Calu3 (cell line): ENCODE results near the gene CWC22. TPM values are rescaled to one million over a fixed set of nuclear protein-coding genes. Genes with fewer than 3 reads are reported as not detected.

Experiments
- BruUV-seq: library from RNA; stranded (reverse); fragments of 400-500 nt; replicated peaks from 2 replicates; lab custom pipeline; 2021; lab: Mats Ljungman, UMichigan
- CTCF ChIA-PET: fragments of 300-600 bp; sonication (Branson Sonifier 250); formaldehyde crosslinking; loops from one replicate; lab custom pipeline; 2022; ENCODE audit warnings: antibody characterized with exemption; lab: Charles Lee
- DNase-seq: peaks from one replicate; pipeline ENCODE4 v3.0.0; 2022
- H3K27ac Mint-ChIP-seq: one replicate; pipeline ENCODE4 v1.8.0; 2022; ENCODE audit warnings: mixed read lengths; ENCODE audit not compliant: unreplicated experiment
- H3K27me3 Mint-ChIP-seq: one replicate; pipeline ENCODE4 v1.8.0; 2022; ENCODE audit warnings: mixed read lengths; ENCODE audit not compliant: unreplicated experiment
- H3K36me3 Mint-ChIP-seq: one replicate; pipeline ENCODE4 v1.8.0; 2022; ENCODE audit warnings: mild to moderate bottlenecking, moderate library complexity, mixed read lengths; ENCODE audit not compliant: insufficient read depth, unreplicated experiment
- H3K4me1 Mint-ChIP-seq: one replicate; pipeline ENCODE4 v1.8.0; 2022; ENCODE audit warnings: mild to moderate bottlenecking, low read depth, mixed read lengths; ENCODE audit not compliant: unreplicated experiment
- H3K4me3 Mint-ChIP-seq: one replicate; pipeline ENCODE4 v1.8.0; 2022; ENCODE audit warnings: mild to moderate bottlenecking, low read depth, moderate library complexity, mixed read lengths; ENCODE audit not compliant: unreplicated experiment
- H3K9me3 Mint-ChIP-seq: one replicate; pipeline ENCODE4 v1.8.0; 2022; ENCODE audit warnings: low read depth, mixed read lengths; ENCODE audit not compliant: unreplicated experiment
- CTCF ChIP-seq: fragments of 200-600 bp; IDR thresholded peaks from one replicate; pipeline ENCODE4 v1.8.0; 2022; ENCODE audit warnings: antibody characterized with exemption; ENCODE audit not compliant: unreplicated experiment
- intact Hi-C: fragments of 100-400 bp; cut with micrococcal nuclease; formaldehyde crosslinking; loops from one replicate; pipeline ENCODE4 v1.10.0; 2022; ENCODE audit not compliant: unreplicated experiment
- total RNA-seq: library from RNA; stranded (reverse); gene quantifications from 2 replicates; pipeline ENCODE4 v1.2.3, GENCODE V29; 2022

CWC22 gene
- total RNA-seq, 1 experiment from 2014 or later, result 20.5 TPM

- CTCF ChIA-PET, result no interaction called here
- intact Hi-C loops, result no loop called here
- Mint-ChIP-seq H3K4me3 (no peak overlapping the region), H3K4me1 (no peaks in the 10 kb centered on the region), H3K9me3 (no peaks in the 10 kb centered on the region), H3K36me3 (no peaks in the 10 kb centered on the region), H3K27ac (no peak overlapping the region), H3K27me3 (no peaks in the 10 kb centered on the region)
- no TSS peak for BruUV-seq
- no peak for TF ChIP-seq CTCF
- DNase-seq, result no peak
Measured at GRCh38 chr2:179910735-179911113, 96.4 kb downstream of the CWC22 start.

- no peaks in the 10 kb centered on the region for H3K4me1 Mint-ChIP-seq
- H3K36me3 Mint-ChIP-seq, result no peaks in the 10 kb centered on the region
- no peaks in the 10 kb centered on the region for H3K9me3 Mint-ChIP-seq
- no TSS peak for BruUV-seq
- no peak overlapping the region for H3K4me3 Mint-ChIP-seq
- TF ChIP-seq CTCF, result no peak
- no peak overlapping the region for H3K27ac Mint-ChIP-seq
- intact Hi-C loops, result no loop called here
- DNase-seq, result no peak
- H3K27me3 Mint-ChIP-seq, result no peaks in the 10 kb centered on the region
- CTCF ChIA-PET, result no interaction called here
Measured at GRCh38 chr2:179909845-179910734, 97.0 kb downstream of the CWC22 start.

- no peak overlapping the region for H3K4me3 Mint-ChIP-seq
- no peaks in the 10 kb centered on the region for H3K4me1 Mint-ChIP-seq
- no peaks in the 10 kb centered on the region for H3K27me3 Mint-ChIP-seq
- TF ChIP-seq CTCF, result no peak
- DNase-seq, result no peak
- no peaks in the 10 kb centered on the region for H3K36me3 Mint-ChIP-seq
- H3K27ac Mint-ChIP-seq, result no peak overlapping the region
- CTCF ChIA-PET, result no interaction called here
- H3K9me3 Mint-ChIP-seq, result no peaks in the 10 kb centered on the region
- no TSS peak for BruUV-seq
- intact Hi-C loops, result no loop called here
Measured at GRCh38 chr2:179900655-179901054, 106.4 kb downstream of the CWC22 start.

- BruUV-seq, result no TSS peak
- Mint-ChIP-seq H3K27ac (no peak overlapping the region), H3K4me1 (no peaks in the 10 kb centered on the region), H3K4me3 (no peak overlapping the region), H3K36me3 (no peaks in the 10 kb centered on the region), H3K27me3 (no peaks in the 10 kb centered on the region), H3K9me3 (no peaks in the 10 kb centered on the region)
- intact Hi-C loops, result no loop called here
- CTCF ChIA-PET, result no interaction called here
- no peak for TF ChIP-seq CTCF
- no peak for DNase-seq
Measured at GRCh38 chr2:179899666-179900065, 107.4 kb downstream of the CWC22 start.
